ENCODE results near the gene ZGPAT. TPM values are rescaled to one million over a fixed set of nuclear protein-coding genes. Genes with fewer than 3 reads are reported as not detected.

The ZGPAT gene
- total and polyA plus RNA-seq, 2 donors (not counting 3 experiments of a cell fraction or from before 2014, with no cell fraction given) = 23.1 to 29.3 TPM

- Histone ChIP-seq H3K4me3 (replicated peaks in 1 of 3; ENCODE audit: insufficient read depth in 1 of 3, low read depth in 1 of 3, low read length in 3 of 3) (peak overlapping the region; percentile 60 to 83 (median 62)), H3K27me3 (ENCODE audit: control insufficient read depth in 2 of 2, insufficient read depth in 2 of 2, low read length in 2 of 2) (no peaks in the 10 kb centered on the region), H3K9me1 (replicated peaks; ENCODE audit: control insufficient read depth, extremely low read depth, insufficient read depth, low read length) (no peaks in the 10 kb centered on the region), H3K36me3 (ENCODE audit: control insufficient read depth in 2 of 2, extremely low read depth in 1 of 2, insufficient read depth in 2 of 2, low read length in 2 of 2) (peaks cover 0 to 17% of the 10 kb centered on the region in 2 experiments), H3K79me2 (ENCODE audit: control insufficient read depth, insufficient read depth, low read length) (peaks cover 15% of the 10 kb centered on the region), H3K9ac (replicated peaks; ENCODE audit: extremely low read depth, insufficient read depth, low read length) (peak overlapping the region; percentile 61), H2AFZ (ENCODE audit: low read depth, low read length) (peak overlapping the region; percentile 60), H3K4me1 (ENCODE audit: control insufficient read depth, extremely low read depth, insufficient read depth, low read length) (peaks cover 10% of the 10 kb centered on the region), H3K4me2 (ENCODE audit: insufficient read depth, low read length) (peak overlapping the region; percentile 75), H3K27ac (ENCODE audit: insufficient read depth, low read depth, low read length) (peak overlapping the region; percentile 50), H3K9me3 (replicated peaks; ENCODE audit: control insufficient read depth, insufficient read depth, low read length) (no peaks in the 10 kb centered on the region), H4K20me1 (replicated peaks; ENCODE audit: control insufficient read depth, extremely low read depth, insufficient read depth, low read length) (no peaks in the 10 kb centered on the region)
- dilution Hi-C loops (cut with MboI; ENCODE audit: extremely low pct_ligation_motif_present, low sequenced_read_pairs) = no loop called here
- intact Hi-C loops (cut with micrococcal nuclease) = loop anchor here (1.0 to 2.0 kb wide), 6 partner anchors 24 to 206 kb away; partner anchors contain the start of gene ARFRP1
- FAIRE-seq (no peak), DNase-seq (ENCODE audit: low read depth, low spot score) (no peak)
- CTCF ChIA-PET = interaction anchor here (1.0 to 2.6 kb wide), 6 partner anchors 10 to 82 kb away, joined by 3 to 17 read pairs (median 8); partner anchors contain the start of genes ARFRP1 and ZGPAT
- POLR2A ChIA-PET = interaction anchor here (1.0 to 1.1 kb wide), 4 partner anchors 17 to 138 kb away, joined by 3 to 6 read pairs (median 4); partner anchors contain the start of genes ARFRP1, PPDPF and ZGPAT
- no TSS peak for BruUV-seq (replicated peaks)
- TF ChIP-seq, protein P1, sequence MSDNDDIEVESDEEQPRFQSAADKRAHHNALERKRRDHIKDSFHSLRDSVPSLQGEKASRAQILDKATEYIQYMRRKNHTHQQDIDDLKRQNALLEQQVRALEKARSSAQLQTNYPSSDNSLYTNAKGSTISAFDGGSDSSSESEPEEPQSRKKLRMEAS (IDR thresholded peaks at IDR 0.05; ENCODE audit: insufficient read depth, insufficient read length) = no peak
- TF ChIP-seq JUN (IDR thresholded peaks at IDR 0.05; ENCODE audit: borderline replicate concordance, insufficient read depth, insufficient read length, low read depth) = no peak
- no peak for TF ChIP-seq POLR2AphosphoS5 (IDR thresholded peaks at IDR 0.05; ENCODE audit: insufficient read depth, low read depth, low read length)
- TF ChIP-seq POLR2A (IDR thresholded peaks at IDR 0.05; ENCODE audit: low read depth, low read length) = peak; percentile 1
- no peak for TF ChIP-seq GATA2 (IDR thresholded peaks at IDR 0.05; ENCODE audit: insufficient read depth, insufficient read length, low read depth, low read length)
- no peak for TF ChIP-seq EZH2 (IDR thresholded peaks at IDR 0.05; ENCODE audit: borderline replicate concordance, low read depth, low read length, severe bottlenecking)
- TF ChIP-seq MYC (IDR thresholded peaks at IDR 0.05; ENCODE audit: low read depth, low read length) = no peak
- TF ChIP-seq FOS (IDR thresholded peaks at IDR 0.05; ENCODE audit: borderline replicate concordance, insufficient read depth, low read length) = no peak
- TF ChIP-seq, protein P2, sequence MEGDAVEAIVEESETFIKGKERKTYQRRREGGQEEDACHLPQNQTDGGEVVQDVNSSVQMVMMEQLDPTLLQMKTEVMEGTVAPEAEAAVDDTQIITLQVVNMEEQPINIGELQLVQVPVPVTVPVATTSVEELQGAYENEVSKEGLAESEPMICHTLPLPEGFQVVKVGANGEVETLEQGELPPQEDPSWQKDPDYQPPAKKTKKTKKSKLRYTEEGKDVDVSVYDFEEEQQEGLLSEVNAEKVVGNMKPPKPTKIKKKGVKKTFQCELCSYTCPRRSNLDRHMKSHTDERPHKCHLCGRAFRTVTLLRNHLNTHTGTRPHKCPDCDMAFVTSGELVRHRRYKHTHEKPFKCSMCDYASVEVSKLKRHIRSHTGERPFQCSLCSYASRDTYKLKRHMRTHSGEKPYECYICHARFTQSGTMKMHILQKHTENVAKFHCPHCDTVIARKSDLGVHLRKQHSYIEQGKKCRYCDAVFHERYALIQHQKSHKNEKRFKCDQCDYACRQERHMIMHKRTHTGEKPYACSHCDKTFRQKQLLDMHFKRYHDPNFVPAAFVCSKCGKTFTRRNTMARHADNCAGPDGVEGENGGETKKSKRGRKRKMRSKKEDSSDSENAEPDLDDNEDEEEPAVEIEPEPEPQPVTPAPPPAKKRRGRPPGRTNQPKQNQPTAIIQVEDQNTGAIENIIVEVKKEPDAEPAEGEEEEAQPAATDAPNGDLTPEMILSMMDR (IDR thresholded peaks at IDR 0.05; ENCODE audit: extremely low read depth in 1 of 2, insufficient read depth in 1 of 2, low read depth in 1 of 2, low read length in 2 of 2) = no peak
These were observed 49.1 kb upstream of the ZGPAT start for GRCh38 chr20:63658749-63659187.
